ENCODE data around the gene AGPS. TPM values are rescaled to one million over a fixed set of nuclear protein-coding genes. Genes with fewer than 3 reads are reported as not detected.

The AGPS gene
- total RNA-seq, 4 donors from 2014 or later = 20.2 to 34.0 (median 25.5) TPM

GRCh38 chr2:177501186-177501585 lies 108.6 kb downstream of the AGPS start:
- no peak overlapping the region for H3K27ac ChIP-seq
- TF ChIP-seq CTCF (IDR thresholded peaks at IDR 0.05) (no peak), POLR2A (IDR thresholded peaks at IDR 0.05) (no peak)
- peaks cover 0 to 31% (median 4%) of the 10 kb centered on the region in 3 donors for H3K36me3 ChIP-seq
- no peak for DNase-seq
- H3K4me3 ChIP-seq = no peak overlapping the region
- whole genome bisulfite sequencing, 2 donors = 77 to 88% methylated on average over 1 of the region's 1 CpG
- no peaks in the 10 kb centered on the region for H3K9me3 ChIP-seq
- no peaks in the 10 kb centered on the region for H3K4me1 ChIP-seq
- intact Hi-C loops (cut with DNase I) = no loop called here
- no peaks in the 10 kb centered on the region for H3K27me3 ChIP-seq

- no peaks in the 10 kb centered on the region for H3K9me3 ChIP-seq
Observed at GRCh38 chr2:177506505-177506904, 113.9 kb downstream of the AGPS start.

GRCh38 chr2:177506998-177507397 lies 114.4 kb downstream of the AGPS start:
- no peaks in the 10 kb centered on the region for H3K9me3 ChIP-seq

More at GRCh38 chr2:177506505-177506904, 113.9 kb downstream of the AGPS start:
- Histone ChIP-seq H3K27ac (no peak overlapping the region), H3K27me3 (no peaks in the 10 kb centered on the region), H3K4me3 (no peak overlapping the region), H3K4me1 (no peaks in the 10 kb centered on the region), H3K36me3 (peaks cover 0 to 41% (median 4%) of the 10 kb centered on the region in 3 donors)
- no peak for TF ChIP-seq POLR2A (IDR thresholded peaks at IDR 0.05)
- TF ChIP-seq CTCF (IDR thresholded peaks at IDR 0.05) = no peak
- intact Hi-C loops (cut with DNase I) = no loop called here
- no peak for DNase-seq

GRCh38 chr2:177516824-177517544 lies 124.4 kb downstream of the AGPS start:
- Histone ChIP-seq H3K27me3 (no peaks in the 10 kb centered on the region), H3K9me3 (no peaks in the 10 kb centered on the region), H3K4me3 (no peak overlapping the region), H3K36me3 (peaks cover 0 to 41% (median 0%) of the 10 kb centered on the region in 3 donors), H3K4me1 (no peaks in the 10 kb centered on the region), H3K27ac (no peak overlapping the region)
- WGBS, 2 donors = 77 to 84% methylated on average over 4 of the region's 4 CpGs
- no peak for TF ChIP-seq CTCF (IDR thresholded peaks at IDR 0.05)
- no peak for TF ChIP-seq POLR2A (IDR thresholded peaks at IDR 0.05)
- intact Hi-C loops (cut with DNase I) = no loop called here
- no peak for DNase-seq

More at GRCh38 chr2:177506998-177507397, 114.4 kb downstream of the AGPS start:
- H3K27me3 ChIP-seq = no peaks in the 10 kb centered on the region
- intact Hi-C loops (cut with DNase I) = no loop called here
- no peak for DNase-seq
- 94 to 100% methylated on average over 2 of the region's 2 CpGs for WGBS, 2 donors
- peaks cover 0 to 38% (median 4%) of the 10 kb centered on the region in 3 donors for H3K36me3 ChIP-seq
- TF ChIP-seq POLR2A (IDR thresholded peaks at IDR 0.05) (no peak), CTCF (IDR thresholded peaks at IDR 0.05) (no peak)
- H3K27ac ChIP-seq = no peak overlapping the region
- H3K4me1 ChIP-seq = no peaks in the 10 kb centered on the region
- H3K4me3 ChIP-seq = no peak overlapping the region

GRCh38 chr2:177518754-177519153 lies 126.2 kb downstream of the AGPS start:
- no peak for DNase-seq
- Histone ChIP-seq H3K4me1 (no peaks in the 10 kb centered on the region), H3K4me3 (no peak overlapping the region), H3K27me3 (no peaks in the 10 kb centered on the region), H3K9me3 (no peaks in the 10 kb centered on the region), H3K27ac (no peak overlapping the region), H3K36me3 (peaks cover 0 to 48% (median 0%) of the 10 kb centered on the region in 3 donors)
- intact Hi-C loops (cut with DNase I) = no loop called here
- 98 to 100% methylated on average over 2 of the region's 2 CpGs for WGBS, 2 donors
- TF ChIP-seq POLR2A (IDR thresholded peaks at IDR 0.05) (no peak), CTCF (IDR thresholded peaks at IDR 0.05) (no peak)
